OCI-LY7 (cell line): ENCODE data around the gene SUPT16H. TPM values are rescaled to one million over a fixed set of nuclear protein-coding genes. Genes with fewer than 3 reads are reported as not detected.

ENCODE experiments used
- BruUV-seq: library from RNA; stranded (reverse); fragments of 400-500 nt; replicated peaks from 2 replicates; lab custom pipeline; 2021; lab: Mats Ljungman, UMichigan
- CTCF ChIA-PET: fragments of 300-600 bp; sonication (Branson Sonifier 250); formaldehyde crosslinking; loops from one replicate; lab custom pipeline; 2022; ENCODE audit warnings: antibody characterized with exemption; ENCODE audit not compliant: unreplicated experiment; lab: Charles Lee
- POLR2A ChIA-PET: fragments of 300-600 bp; sonication (Branson Sonifier 250); formaldehyde crosslinking; loops from one replicate; lab custom pipeline; 2022; ENCODE audit warnings: antibody characterized with exemption; lab: Charles Lee
- DNase-seq: peaks from one replicate; pipeline ENCODE4 v3.0.0-alpha.2; 2015; ENCODE audit warnings: low spot score
- H2AFZ ChIP-seq: fragments of 200-600 bp; sonication (generic), shearing (Covaris generic); 2 replicates; pipeline ENCODE4 v1.6.1; 2014; ENCODE audit warnings: mild to moderate bottlenecking, antibody characterized with exemption, low read length, moderate library complexity
- H3K27ac ChIP-seq: fragments of 200-600 bp; sonication (generic); 2 replicates; pipeline ENCODE4 v1.5.1; 2014; ENCODE audit warnings: mixed run types, low read depth, mild to moderate bottlenecking, moderate library complexity, low read length, inconsistent platforms; ENCODE audit not compliant: poor library complexity, severe bottlenecking
- H3K36me3 ChIP-seq: fragments of 200-600 bp; sonication (generic); 2 replicates; pipeline ENCODE4 v1.6.1; 2014; ENCODE audit warnings: mild to moderate bottlenecking, antibody characterized with exemption, low read length, moderate library complexity, mixed read lengths; ENCODE audit not compliant: insufficient read depth
- H3K4me1 ChIP-seq: fragments of 200-600 bp; sonication (generic); 2 replicates; pipeline ENCODE4 v1.5.1; 2014; ENCODE audit warnings: mild to moderate bottlenecking, low read length; ENCODE audit not compliant: insufficient read depth, poor library complexity, severe bottlenecking
- H3K4me2 ChIP-seq: fragments of 200-600 bp; sonication (generic); 2 replicates; pipeline ENCODE4 v1.6.1; 2014; ENCODE audit warnings: mild to moderate bottlenecking, low read length
- H3K4me3 ChIP-seq: fragments of 200-600 bp; sonication (generic); 2 replicates; pipeline ENCODE4 v1.5.1; 2014; ENCODE audit warnings: mild to moderate bottlenecking, low read depth, low read length; ENCODE audit not compliant: poor library complexity, severe bottlenecking
- H3K79me2 ChIP-seq: fragments of 200-600 bp; sonication (generic); 2 replicates; pipeline ENCODE4 v1.6.1; 2016; ENCODE audit warnings: low read depth, mild to moderate bottlenecking, low read length, moderate library complexity, mixed read lengths; ENCODE audit not compliant: insufficient read depth
- H3K9me2 ChIP-seq: fragments of 200-600 bp; sonication (generic); 2 replicates; pipeline ENCODE4 v1.6.1; 2016; ENCODE audit warnings: mild to moderate bottlenecking, low read length, mixed read lengths; ENCODE audit not compliant: insufficient read depth
- H3K9me3 ChIP-seq: fragments of 200-600 bp; sonication (generic); 2 replicates; pipeline ENCODE4 v1.6.1; 2014; ENCODE audit warnings: mild to moderate bottlenecking, mixed run types, low read length, mixed read lengths
- H4K20me1 ChIP-seq: fragments of 200-600 bp; sonication (generic); 2 replicates; pipeline ENCODE4 v1.6.1; 2014; ENCODE audit warnings: mild to moderate bottlenecking, antibody characterized with exemption, low read length, moderate library complexity, mixed read lengths; ENCODE audit not compliant: insufficient read depth
- EZH2phosphoT487 ChIP-seq: fragments of 200-600 bp; sonication (generic); IDR thresholded peaks from 2 replicates; pipeline ENCODE4 v1.6.1; 2018; ENCODE audit warnings: low read depth, borderline replicate concordance, mild to moderate bottlenecking, mixed run types, antibody characterized with exemption, low read length, moderate library complexity, mixed read lengths
- intact Hi-C: fragments of 100-400 bp; cut with micrococcal nuclease; formaldehyde crosslinking; loops from one replicate; pipeline ENCODE4 v1.10.0; 2022; ENCODE audit not compliant: unreplicated experiment
- total RNA-seq, 2 experiments: library from RNA; depleted of rRNA in 1 of 2; stranded (reverse); fragments of >200 nt in 1 of 2; shearing (Covaris generic) in 1 of 2; gene quantifications; 2 replicates each; pipeline ENCODE4 v1.2.3, GENCODE V29; 2014 to 2022
- TF ChIP-seq, protein P1 (sequence below): fragments of 200-600 bp; sonication (generic); conservative IDR thresholded peaks from 2 replicates; pipeline ENCODE4 v1.5.1; 2014; ENCODE audit warnings: mild to moderate bottlenecking, antibody characterized with exemption, low read length, moderate library complexity, mixed read lengths

The SUPT16H gene
- total RNA-seq, 2 experiments from 2014 or later = 100 to 151 TPM

DNA sequence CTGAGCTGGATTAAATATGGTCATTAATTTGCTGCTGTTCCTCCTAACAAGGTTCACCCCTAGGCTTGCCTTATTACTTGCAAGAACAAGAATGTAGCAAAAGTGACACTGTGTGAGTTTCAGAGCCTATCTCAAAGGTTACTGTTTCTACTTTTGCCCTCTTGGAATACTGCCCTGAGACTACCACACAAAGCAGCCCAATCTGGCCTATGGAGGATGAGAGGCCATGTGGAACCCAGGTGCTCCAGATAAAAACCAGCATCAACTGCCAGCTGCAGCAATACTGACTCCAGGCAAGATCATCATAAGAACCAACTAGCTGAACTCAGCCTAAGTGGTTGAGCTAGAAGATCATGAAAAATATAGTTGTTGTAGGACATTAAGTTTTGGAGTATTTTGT is 22.4 kb upstream of the SUPT16H start:
- no peaks in the 10 kb centered on the region for H3K4me1 ChIP-seq
- no peak overlapping the region for H3K4me3 ChIP-seq
- no peaks in the 10 kb centered on the region for H3K79me2 ChIP-seq
- H3K36me3 ChIP-seq = peaks cover 96% of the 10 kb centered on the region
- H4K20me1 ChIP-seq = no peaks in the 10 kb centered on the region
- H3K9me2 ChIP-seq = no peaks in the 10 kb centered on the region
- no peak for DNase-seq
- no peaks in the 10 kb centered on the region for H3K9me3 ChIP-seq
- CTCF ChIA-PET = no interaction called here
- H2AFZ ChIP-seq = no peak overlapping the region
- H3K27ac ChIP-seq = no peak overlapping the region
- POLR2A ChIA-PET = interaction anchor here (1.3 to 1.4 kb wide), 2 partner anchors 24 to 150 kb away, joined by 3 to 4 read pairs; no protein-coding TSS in a partner anchor
- intact Hi-C loops = no loop called here
- TF ChIP-seq, protein P1, sequence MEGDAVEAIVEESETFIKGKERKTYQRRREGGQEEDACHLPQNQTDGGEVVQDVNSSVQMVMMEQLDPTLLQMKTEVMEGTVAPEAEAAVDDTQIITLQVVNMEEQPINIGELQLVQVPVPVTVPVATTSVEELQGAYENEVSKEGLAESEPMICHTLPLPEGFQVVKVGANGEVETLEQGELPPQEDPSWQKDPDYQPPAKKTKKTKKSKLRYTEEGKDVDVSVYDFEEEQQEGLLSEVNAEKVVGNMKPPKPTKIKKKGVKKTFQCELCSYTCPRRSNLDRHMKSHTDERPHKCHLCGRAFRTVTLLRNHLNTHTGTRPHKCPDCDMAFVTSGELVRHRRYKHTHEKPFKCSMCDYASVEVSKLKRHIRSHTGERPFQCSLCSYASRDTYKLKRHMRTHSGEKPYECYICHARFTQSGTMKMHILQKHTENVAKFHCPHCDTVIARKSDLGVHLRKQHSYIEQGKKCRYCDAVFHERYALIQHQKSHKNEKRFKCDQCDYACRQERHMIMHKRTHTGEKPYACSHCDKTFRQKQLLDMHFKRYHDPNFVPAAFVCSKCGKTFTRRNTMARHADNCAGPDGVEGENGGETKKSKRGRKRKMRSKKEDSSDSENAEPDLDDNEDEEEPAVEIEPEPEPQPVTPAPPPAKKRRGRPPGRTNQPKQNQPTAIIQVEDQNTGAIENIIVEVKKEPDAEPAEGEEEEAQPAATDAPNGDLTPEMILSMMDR = no peak
- no peak for TF ChIP-seq EZH2phosphoT487
- H3K4me2 ChIP-seq = no peak overlapping the region
- no TSS peak for BruUV-seq

DNA sequence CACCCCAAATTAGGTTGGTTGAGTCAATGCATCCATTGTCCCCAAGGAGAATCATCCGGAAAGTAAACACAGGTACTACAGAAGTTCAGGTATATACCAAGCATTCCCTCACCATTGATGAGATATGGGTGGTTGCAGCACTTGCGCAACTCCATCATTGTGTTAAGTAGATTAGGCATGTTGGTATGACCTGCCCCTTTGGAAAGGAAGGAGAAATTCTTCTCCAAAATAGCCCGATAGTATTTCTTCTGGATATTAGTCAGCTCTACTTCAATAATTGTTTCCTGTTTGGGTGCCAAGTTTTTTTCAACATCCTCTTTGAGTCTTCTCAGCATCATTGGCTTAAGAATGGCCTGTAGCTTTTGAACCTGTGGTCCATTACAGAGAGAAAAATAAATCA is 21.3 kb upstream of the SUPT16H start:
- no peak overlapping the region for H3K4me3 ChIP-seq
- H4K20me1 ChIP-seq = no peaks in the 10 kb centered on the region
- H3K9me3 ChIP-seq = no peaks in the 10 kb centered on the region
- peaks cover 96% of the 10 kb centered on the region for H3K36me3 ChIP-seq
- ChIA-PET CTCF (no interaction called here), POLR2A (no interaction called here)
- no TSS peak for BruUV-seq
- no peaks in the 10 kb centered on the region for H3K4me1 ChIP-seq
- no peak for DNase-seq
- H3K27ac ChIP-seq = no peak overlapping the region
- H2AFZ ChIP-seq = no peak overlapping the region
- intact Hi-C loops = no loop called here
- H3K9me2 ChIP-seq = no peaks in the 10 kb centered on the region
- no peak for TF ChIP-seq EZH2phosphoT487
- TF ChIP-seq, protein P1 = no peak
- H3K4me2 ChIP-seq = no peak overlapping the region
- H3K79me2 ChIP-seq = no peaks in the 10 kb centered on the region

DNA sequence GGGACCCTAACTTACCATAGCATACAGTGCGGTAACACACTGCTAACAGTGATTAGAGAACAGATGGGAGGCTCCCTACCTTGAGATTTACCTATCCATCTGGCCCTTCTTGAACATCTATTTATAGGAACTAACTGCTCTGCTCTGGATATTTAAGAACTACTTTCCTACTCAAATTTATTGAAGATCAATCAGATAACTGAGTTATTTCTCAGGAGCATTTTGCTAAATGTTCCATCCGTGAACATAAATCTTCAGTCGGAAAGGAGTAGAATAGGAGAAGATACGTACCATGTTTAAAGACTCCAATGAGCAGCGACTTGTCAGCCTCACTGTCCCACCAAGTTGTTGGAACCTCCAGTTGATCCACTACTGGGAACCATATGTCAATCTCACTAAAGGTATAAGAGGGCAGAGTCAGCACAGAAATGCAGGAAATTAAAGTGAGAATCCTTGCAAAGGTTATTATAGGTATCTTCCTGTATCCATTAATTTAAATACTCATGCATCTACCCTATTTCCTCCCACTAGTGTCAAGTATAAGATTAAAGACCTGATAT is 15.6 kb upstream of the SUPT16H start:
- intact Hi-C loops = loop anchor here (5.0 kb wide), 1 partner anchor 47 kb away; no protein-coding TSS in a partner anchor
- H3K4me2 ChIP-seq = no peak overlapping the region
- H3K9me3 ChIP-seq = no peaks in the 10 kb centered on the region
- no peak overlapping the region for H3K4me3 ChIP-seq
- no peak overlapping the region for H3K27ac ChIP-seq
- H2AFZ ChIP-seq = no peak overlapping the region
- H3K36me3 ChIP-seq = peaks cover 93% of the 10 kb centered on the region
- no TSS peak for BruUV-seq
- no peaks in the 10 kb centered on the region for H3K79me2 ChIP-seq
- no peaks in the 10 kb centered on the region for H3K4me1 ChIP-seq
- H3K9me2 ChIP-seq = no peaks in the 10 kb centered on the region
- H4K20me1 ChIP-seq = no peaks in the 10 kb centered on the region
- no peak for DNase-seq
- TF ChIP-seq, protein P1 = no peak
- TF ChIP-seq EZH2phosphoT487 = no peak
- POLR2A ChIA-PET = no interaction called here
- CTCF ChIA-PET = no interaction called here
